B cell (primary cell): ENCODE results near the gene TMC1.

Source experiments
- EZH2 ChIP-seq: IDR thresholded peaks from 2 replicates; pipeline ENCODE4 v1.6.1; 2012; ENCODE audit warnings: borderline replicate concordance, low read depth, mild to moderate bottlenecking, moderate library complexity, low read length; ENCODE audit not compliant: insufficient read depth, poor library complexity, severe bottlenecking
- TF ChIP-seq, protein P1 (sequence below): fragments of 200-600 bp; IDR thresholded peaks from one replicate; pipeline ENCODE4 v1.8.0; 2022; ENCODE audit warnings: antibody characterized with exemption, mild to moderate bottlenecking

- TF ChIP-seq, protein P1, sequence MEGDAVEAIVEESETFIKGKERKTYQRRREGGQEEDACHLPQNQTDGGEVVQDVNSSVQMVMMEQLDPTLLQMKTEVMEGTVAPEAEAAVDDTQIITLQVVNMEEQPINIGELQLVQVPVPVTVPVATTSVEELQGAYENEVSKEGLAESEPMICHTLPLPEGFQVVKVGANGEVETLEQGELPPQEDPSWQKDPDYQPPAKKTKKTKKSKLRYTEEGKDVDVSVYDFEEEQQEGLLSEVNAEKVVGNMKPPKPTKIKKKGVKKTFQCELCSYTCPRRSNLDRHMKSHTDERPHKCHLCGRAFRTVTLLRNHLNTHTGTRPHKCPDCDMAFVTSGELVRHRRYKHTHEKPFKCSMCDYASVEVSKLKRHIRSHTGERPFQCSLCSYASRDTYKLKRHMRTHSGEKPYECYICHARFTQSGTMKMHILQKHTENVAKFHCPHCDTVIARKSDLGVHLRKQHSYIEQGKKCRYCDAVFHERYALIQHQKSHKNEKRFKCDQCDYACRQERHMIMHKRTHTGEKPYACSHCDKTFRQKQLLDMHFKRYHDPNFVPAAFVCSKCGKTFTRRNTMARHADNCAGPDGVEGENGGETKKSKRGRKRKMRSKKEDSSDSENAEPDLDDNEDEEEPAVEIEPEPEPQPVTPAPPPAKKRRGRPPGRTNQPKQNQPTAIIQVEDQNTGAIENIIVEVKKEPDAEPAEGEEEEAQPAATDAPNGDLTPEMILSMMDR = no peak
- TF ChIP-seq EZH2 = no peak
Observed at GRCh38 chr9:72599874-72600534, 78.6 kb downstream of the TMC1 start.
